ENCODE results near the gene EIF1.
A peak's percentile ranks its signal among the peaks of the same experiment; 100 is the strongest.
"Not testable (repeated sequence)": the region's sequence is repeated elsewhere in the genome, so short reads cannot be mapped to it uniquely, and the experiment has no call there.

EIF1 gene

DNA sequence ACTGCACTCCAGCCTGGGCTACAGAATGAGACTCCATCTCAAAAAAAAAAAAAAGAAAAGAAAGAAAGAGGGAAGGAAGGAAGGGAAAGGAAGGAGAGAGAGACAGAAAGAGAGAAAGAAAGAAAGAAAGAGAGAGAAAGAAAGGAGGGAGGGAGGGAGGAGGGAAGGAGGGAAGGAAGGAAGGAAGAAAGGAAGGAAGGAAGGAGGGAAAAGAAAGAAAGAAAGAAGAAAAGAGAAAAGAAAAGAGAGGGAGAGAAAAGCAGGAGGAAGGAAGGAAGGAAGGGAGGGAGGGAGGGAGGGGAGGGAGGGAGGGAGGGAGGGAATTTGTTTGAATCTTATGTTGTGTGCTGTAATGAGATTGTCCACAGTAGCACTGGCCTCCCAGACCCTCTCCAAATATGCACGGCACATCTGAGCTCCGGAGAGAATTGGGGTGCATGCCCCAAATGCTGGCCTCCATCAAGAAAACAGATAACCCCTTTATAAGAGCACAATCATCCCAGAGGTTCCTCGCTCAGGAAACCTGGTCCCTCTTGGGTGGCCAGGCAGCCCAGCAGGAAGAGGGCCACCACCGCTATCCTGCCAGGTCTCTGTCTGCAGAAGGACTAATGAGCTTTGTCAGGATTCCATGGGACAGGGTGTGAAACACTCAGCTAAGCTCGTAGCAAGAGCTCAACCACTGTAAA lies 8.8 kb upstream of the EIF1 start:
- DNase-seq, result no peak

DNA sequence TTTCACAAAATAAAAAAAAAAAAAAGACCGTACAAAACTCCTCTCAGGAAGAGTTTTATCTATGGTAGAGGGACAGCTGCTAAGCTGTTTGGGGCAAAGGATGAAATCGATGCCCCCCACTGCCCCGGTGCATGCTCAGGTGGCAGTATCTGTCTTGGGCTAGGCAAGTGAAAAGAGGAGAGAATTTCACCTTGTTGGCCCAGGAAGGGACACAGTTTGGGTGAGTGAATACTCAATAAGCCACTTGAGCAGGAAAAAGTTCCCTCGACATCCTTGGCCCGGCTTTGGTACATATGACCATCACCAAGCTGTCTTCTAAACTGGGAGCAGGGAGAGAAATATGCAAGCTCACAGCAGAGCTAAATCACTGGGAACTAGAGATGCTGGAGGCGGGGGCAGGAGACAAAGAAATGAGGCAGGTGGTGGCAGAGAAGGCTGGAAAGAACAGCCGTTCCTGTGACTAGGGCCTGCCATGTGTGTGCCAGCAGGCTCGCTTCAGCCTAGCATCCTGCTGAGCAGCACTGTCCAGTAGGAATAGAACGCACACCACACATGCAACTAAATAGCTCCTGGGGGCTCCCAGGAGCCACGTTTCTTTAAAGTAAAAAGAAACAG lies 8.2 kb upstream of the EIF1 start:
- DNase-seq, result no peak

DNA sequence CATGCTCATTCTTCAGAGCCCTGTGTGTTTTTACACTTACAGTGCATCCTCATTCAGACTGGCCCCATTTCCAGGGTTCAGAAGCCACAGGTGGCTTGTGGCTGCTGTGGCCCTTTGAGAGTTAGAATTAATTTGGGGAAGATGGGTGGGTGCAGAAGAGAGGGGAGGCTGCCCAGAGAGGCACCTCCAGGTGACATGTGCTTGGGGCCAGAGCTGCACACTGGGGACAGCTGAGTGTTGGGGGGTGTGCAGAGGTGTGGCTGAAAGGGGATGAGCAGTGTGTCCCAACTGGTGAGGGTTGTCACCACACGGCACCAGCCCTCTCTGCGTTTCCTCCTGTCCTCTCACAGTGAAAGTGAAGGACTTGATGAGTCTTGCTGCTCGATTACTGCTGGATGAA lies 6.9 kb upstream of the EIF1 start:
- no peak for DNase-seq

GRCh38 chr17:41682631-41683030 lies 6.1 kb upstream of the EIF1 start:
- no peak for DNase-seq

GRCh38 chr17:41683441-41684007 lies 5.2 kb upstream of the EIF1 start:
- no peak for DNase-seq

- no peak for DNase-seq
These were observed 4.7 kb upstream of the EIF1 start for GRCh38 chr17:41684035-41684434.

GRCh38 chr17:41685753-41686152 lies 2.9 kb upstream of the EIF1 start:
- DNase-seq, result not testable (repeated sequence)

- DNase-seq, result no peak
These were observed 2.4 kb upstream of the EIF1 start for GRCh38 chr17:41686281-41686680.

GRCh38 chr17:41687828-41688640 lies 651 bp upstream of the EIF1 start:
- peak; percentile 84 for DNase-seq

DNA sequence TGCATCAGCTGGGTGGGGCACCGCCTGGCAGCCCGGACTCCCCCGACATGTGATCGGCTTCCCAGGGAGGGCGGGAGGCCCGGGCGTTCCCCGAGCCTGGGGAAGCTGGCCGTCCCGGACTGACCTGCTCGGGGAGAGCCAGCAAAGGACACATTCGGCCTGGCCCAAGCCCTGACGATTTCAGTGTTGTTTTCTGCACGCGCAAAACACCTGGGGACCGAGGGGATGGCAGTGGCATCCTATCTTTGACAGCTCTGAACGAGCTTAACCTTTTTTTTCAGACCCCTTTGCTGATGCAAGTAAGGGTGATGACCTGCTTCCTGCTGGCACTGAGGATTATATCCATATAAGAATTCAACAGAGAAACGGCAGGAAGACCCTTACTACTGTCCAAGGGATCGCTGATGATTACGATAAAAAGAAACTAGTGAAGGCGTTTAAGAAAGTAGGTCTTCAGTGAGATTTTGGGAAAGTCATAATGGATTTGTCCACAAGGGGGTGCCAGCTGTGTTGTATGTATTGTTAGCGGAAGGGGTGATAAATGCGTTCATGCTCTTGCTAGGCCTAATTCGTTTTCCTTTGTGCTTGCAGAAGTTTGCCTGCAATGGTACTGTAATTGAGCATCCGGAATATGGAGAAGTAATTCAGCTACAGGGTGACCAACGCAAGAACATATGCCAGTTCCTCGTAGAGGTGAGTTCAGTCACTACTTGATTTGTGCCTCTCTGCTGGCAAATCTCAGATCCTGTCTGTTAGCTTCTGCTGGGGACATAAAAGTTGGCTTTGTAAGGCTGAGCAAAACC lies 1.0 kb downstream of the EIF1 start:
- no peak for DNase-seq

DNA sequence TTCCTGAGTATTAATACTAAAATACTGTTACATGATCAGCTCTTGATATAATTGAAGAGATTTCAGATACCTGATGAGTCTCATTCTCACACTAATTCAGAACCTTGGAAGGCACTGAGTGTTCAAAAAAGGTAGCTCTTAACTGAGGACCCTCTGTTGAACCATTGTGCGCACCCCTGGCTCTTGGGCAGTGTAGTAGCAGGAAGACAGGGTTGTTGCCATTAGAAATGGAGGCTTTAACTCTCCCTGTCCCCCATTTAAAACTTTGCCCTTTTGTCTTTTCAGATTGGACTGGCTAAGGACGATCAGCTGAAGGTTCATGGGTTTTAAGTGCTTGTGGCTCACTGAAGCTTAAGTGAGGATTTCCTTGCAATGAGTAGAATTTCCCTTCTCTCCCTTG lies 1.8 kb downstream of the EIF1 start:
- DNase-seq, result no peak

- DNase-seq, result no peak
These were observed 2.5 kb downstream of the EIF1 start for GRCh38 chr17:41691031-41691777.

DNA sequence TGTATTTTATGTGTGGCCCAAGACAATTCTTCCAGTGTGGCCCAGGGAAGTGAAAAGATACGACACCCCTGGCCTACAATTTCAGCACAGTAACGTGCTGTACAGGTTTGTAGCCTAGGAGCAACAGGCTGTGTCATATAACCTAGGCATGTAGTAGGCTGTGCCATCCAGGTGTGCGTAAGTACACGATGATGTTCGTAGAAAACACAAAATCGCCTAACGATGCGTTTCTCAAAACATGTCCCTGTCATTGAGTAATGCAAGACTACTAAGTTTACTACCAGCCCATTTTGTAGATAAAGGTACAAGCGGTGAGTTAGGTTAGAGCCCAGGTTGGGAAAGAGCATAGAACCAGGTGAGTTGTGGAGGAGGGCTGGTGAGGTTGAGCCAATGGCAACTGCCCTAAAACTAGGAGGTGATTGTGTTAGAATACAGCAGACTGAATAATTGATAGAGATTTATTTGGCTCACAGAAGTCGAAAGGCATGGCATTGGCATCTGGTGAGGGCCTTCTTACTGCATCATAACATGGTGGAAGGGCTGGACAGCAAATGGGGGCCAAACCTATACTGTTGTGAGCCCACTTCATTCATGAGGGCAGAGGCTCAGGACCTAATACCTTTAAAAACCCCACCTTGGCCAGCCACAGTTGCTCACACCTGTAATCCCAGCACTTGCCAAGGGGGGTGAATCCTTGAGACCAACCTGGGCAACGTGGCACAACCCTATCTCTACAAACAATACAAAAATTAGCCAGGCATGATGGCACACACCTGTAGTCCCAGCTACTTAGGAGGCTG lies 4.2 kb downstream of the EIF1 start:
- DNase-seq, result no peak

- no peak for DNase-seq
These were observed 6.5 kb downstream of the EIF1 start for GRCh38 chr17:41695134-41695661.

- DNase-seq, result peak; percentile 56
These were observed 7.5 kb downstream of the EIF1 start for GRCh38 chr17:41695954-41696757.

DNA sequence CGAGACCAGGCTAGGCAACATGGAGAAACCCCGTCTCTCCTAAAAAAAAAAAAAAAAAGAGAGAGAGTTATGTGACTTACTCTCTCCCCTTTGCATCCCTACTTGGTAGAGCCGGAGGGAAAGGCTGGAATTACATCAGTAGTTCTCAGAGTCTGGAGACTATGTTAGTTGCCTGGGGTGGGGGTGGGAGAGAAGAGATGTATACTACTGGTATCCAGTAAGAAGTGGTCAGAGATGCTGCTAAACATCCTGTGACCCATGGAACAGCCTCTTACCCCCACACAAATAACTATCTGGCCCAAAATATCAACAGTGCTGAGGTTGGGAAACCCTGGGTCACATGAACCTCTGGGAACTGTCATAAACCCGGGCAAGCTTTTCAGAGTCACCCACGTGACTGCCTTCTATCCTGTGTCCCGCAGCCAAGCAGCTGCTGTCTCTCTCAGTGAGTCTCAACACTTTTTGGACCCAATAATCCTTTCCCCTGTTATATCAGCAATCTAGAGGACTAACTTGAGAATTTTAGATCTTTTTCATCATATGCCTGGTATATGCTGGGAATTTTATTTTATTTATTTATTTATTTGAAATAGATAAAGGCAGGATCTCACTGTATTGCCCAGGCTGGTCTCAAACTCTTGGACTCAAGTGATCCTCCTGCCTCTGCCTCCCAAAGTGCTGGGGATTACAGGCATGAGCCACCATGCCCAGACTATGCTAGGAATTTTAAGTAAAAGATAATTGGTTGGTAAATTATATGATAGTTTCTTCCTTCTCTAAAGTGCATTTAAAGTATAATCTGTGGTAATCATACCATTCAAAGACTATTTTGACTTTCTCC lies 8.7 kb downstream of the EIF1 start:
- no peak for DNase-seq

DNA sequence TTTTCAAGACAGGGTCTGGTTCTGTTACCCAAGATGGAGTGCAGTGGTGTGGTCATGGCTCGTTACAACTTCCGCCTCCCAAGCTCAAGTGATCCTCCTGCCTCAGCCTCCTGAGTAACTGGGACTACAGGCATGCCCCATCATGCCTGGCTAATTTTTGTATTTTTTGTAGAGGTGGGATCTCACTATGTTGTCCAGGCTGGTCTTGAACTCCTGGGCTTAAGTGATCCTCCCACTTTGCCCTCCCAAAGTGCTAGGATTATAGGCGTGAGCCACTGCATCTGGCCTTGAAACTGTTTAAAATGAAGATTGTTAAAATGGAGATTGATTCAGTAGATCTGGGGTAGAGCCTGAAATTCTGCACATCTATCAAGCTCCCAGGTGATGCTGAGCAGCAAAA lies 12.2 kb downstream of the EIF1 start:
- not testable (repeated sequence) for DNase-seq

- no peak for DNase-seq
These were observed 14.0 kb downstream of the EIF1 start for GRCh38 chr17:41702712-41703111.
